GM23338 (cell line): Measurements from ENCODE around the gene TPT1. TPM values are rescaled to one million over a fixed set of nuclear protein-coding genes. Genes with fewer than 3 reads are reported as not detected.
"Not testable (repeated sequence)": the region's sequence is repeated elsewhere in the genome, so short reads cannot be mapped to it uniquely, and the experiment has no call there.

Experiments
- ATAC-seq: fragments of 200-7000 bp; cut with Tn5 transposase; 3 replicates; pipeline ENCODE4 v1.9.1; 2020
- DNase-seq: peaks from one replicate; pipeline ENCODE4 v3.0.0-alpha.2; 2015; ENCODE audit warnings: low spot score
- H2AFZ ChIP-seq: fragments of 200-600 bp; sonication (generic); 2 replicates; pipeline ENCODE4 v1.8.0; 2016; ENCODE audit warnings: antibody characterized with exemption, mild to moderate bottlenecking, moderate library complexity
- H3F3A ChIP-seq: fragments of 200-600 bp; sonication (generic); replicated peaks from 2 replicates; pipeline ENCODE4 v1.8.0; 2017; ENCODE audit warnings: antibody characterized with exemption, mixed run types, low read depth
- H3K27ac ChIP-seq: fragments of 200-600 bp; sonication (generic); 2 replicates; pipeline ENCODE4 v1.6.1; 2016; ENCODE audit warnings: low read depth
- H3K27me3 ChIP-seq: fragments of 200-600 bp; sonication (generic); 2 replicates; pipeline ENCODE4 v1.8.0; 2016; ENCODE audit warnings: mild to moderate bottlenecking, mixed run types, moderate library complexity; ENCODE audit not compliant: insufficient read depth
- H3K36me3 ChIP-seq: fragments of 200-600 bp; sonication (generic); 2 replicates; pipeline ENCODE4 v1.8.0; 2016; ENCODE audit warnings: mild to moderate bottlenecking; ENCODE audit not compliant: insufficient read depth
- H3K4me1 ChIP-seq: fragments of 200-600 bp; sonication (generic); 2 replicates; pipeline ENCODE4 v1.8.0; 2016; ENCODE audit warnings: mild to moderate bottlenecking, moderate library complexity; ENCODE audit not compliant: insufficient read depth
- H3K4me2 ChIP-seq: fragments of 200-600 bp; sonication (generic); 2 replicates; pipeline ENCODE4 v1.7.1; 2017; ENCODE audit warnings: mixed run types
- H3K4me3 ChIP-seq: fragments of 200-600 bp; sonication (generic); 2 replicates; pipeline ENCODE4 v1.6.1; 2016; ENCODE audit warnings: mixed run types
- H3K79me2 ChIP-seq: fragments of 200-600 bp; sonication (generic); replicated peaks from 2 replicates; pipeline ENCODE4 v1.8.0; 2017; ENCODE audit warnings: mild to moderate bottlenecking; ENCODE audit not compliant: insufficient read depth
- H3K9me2 ChIP-seq: fragments of 200-600 bp; sonication (generic); 2 replicates; pipeline ENCODE4 v1.8.0; 2017; ENCODE audit not compliant: insufficient read depth
- H4K20me1 ChIP-seq: fragments of 200-600 bp; sonication (generic); replicated peaks from 2 replicates; pipeline ENCODE4 v1.8.0; 2017; ENCODE audit warnings: mild to moderate bottlenecking; ENCODE audit not compliant: insufficient read depth
- H3K27ac Mint-ChIP-seq: 2 replicates; pipeline ENCODE4 v1.8.0; 2020; ENCODE audit warnings: inconsistent platforms, mild to moderate bottlenecking, moderate library complexity, mixed read lengths
- H3K27me3 Mint-ChIP-seq: 3 replicates; pipeline ENCODE4 v1.8.0; 2022; ENCODE audit warnings: low read depth, mild to moderate bottlenecking, moderate library complexity, mixed read lengths, inconsistent platforms; ENCODE audit not compliant: insufficient read depth, poor library complexity
- H3K36me3 Mint-ChIP-seq: 3 replicates; pipeline ENCODE4 v1.8.0; 2021; ENCODE audit warnings: low read depth, mild to moderate bottlenecking, inconsistent platforms, moderate library complexity, mixed read lengths
- H3K4me1 Mint-ChIP-seq: 3 replicates; pipeline ENCODE4 v1.8.0; 2020; ENCODE audit warnings: mild to moderate bottlenecking, inconsistent platforms, mixed read lengths
- H3K4me3 Mint-ChIP-seq: 3 replicates; pipeline ENCODE4 v1.8.0; 2021; ENCODE audit warnings: moderate library complexity, mild to moderate bottlenecking, inconsistent platforms, mixed read lengths
- H3K9me3 Mint-ChIP-seq: 3 replicates; pipeline ENCODE4 v1.8.0; 2020; ENCODE audit warnings: moderate library complexity, mild to moderate bottlenecking, inconsistent platforms, mixed read lengths
- CREB1 ChIP-seq: fragments of 250-450 bp; sonication (Bioruptor Pico); IDR thresholded peaks from 2 replicates; pipeline ENCODE4 v1.5.0; 2020; ENCODE audit warnings: low read depth, mild to moderate bottlenecking, moderate library complexity
- EZH2phosphoT487 ChIP-seq: fragments of 200-600 bp; sonication (generic); IDR thresholded peaks from one replicate; pipeline ENCODE4 v1.8.1; 2018; ENCODE audit warnings: antibody characterized with exemption; ENCODE audit not compliant: unreplicated experiment
- JUNB ChIP-seq: IDR thresholded peaks from one replicate; pipeline ENCODE4 v1.6.1; 2016; ENCODE audit warnings: antibody characterized with exemption; ENCODE audit not compliant: unreplicated experiment
- NANOG ChIP-seq: IDR thresholded peaks from 2 replicates; pipeline ENCODE4 v1.6.1; 2016; ENCODE audit warnings: antibody characterized with exemption, borderline replicate concordance
- POLR2AphosphoS5 ChIP-seq: IDR thresholded peaks from 2 replicates; pipeline ENCODE4 v1.6.1; 2016; ENCODE audit warnings: antibody characterized with exemption, low read depth
- STAT1 ChIP-seq: IDR thresholded peaks from one replicate; pipeline ENCODE4 v1.6.1; 2016; ENCODE audit warnings: antibody characterized with exemption; ENCODE audit not compliant: unreplicated experiment
- ZNF114 ChIP-seq: fragments of 250-450 bp; sonication (Bioruptor Pico); IDR thresholded peaks from 2 replicates; pipeline ENCODE4 v1.5.0; 2020; ENCODE audit warnings: mild to moderate bottlenecking, moderate library complexity
- ZNF331 ChIP-seq: fragments of 250-450 bp; sonication (Bioruptor Pico); IDR thresholded peaks from 2 replicates; pipeline ENCODE4 v1.5.0; 2020; ENCODE audit warnings: low read depth, mild to moderate bottlenecking, moderate library complexity
- ZNF462 ChIP-seq: fragments of 250-450 bp; sonication (Bioruptor Pico); IDR thresholded peaks from 2 replicates; pipeline ENCODE4 v1.5.0; 2020; ENCODE audit warnings: mild to moderate bottlenecking, moderate library complexity
- polyA plus RNA-seq: library from polyadenylated mRNA; unstranded; fragments of >200 nt; fragmentation: Nextera tagmentation; extraction: Ambion mirVana; gene quantifications from 2 replicates; pipeline ENCODE4 v1.2.1, GENCODE V29; 2016
- total RNA-seq: library from RNA; depleted of rRNA; stranded (reverse); fragments of >200 nt; shearing (Covaris generic); gene quantifications from 2 replicates; pipeline ENCODE4 v1.2.3, GENCODE V29; 2014

The TPT1 gene
- total and polyA plus RNA-seq, 2 experiments from 2014 or later = 1,385 to 2,519 TPM

GRCh38 chr13:45384474-45385174, 43.6 kb upstream of the TPT1 start:
- Mint-ChIP-seq H3K4me1 (no peaks in the 10 kb centered on the region), H3K4me3 (no peak overlapping the region), H3K27me3 (peaks cover 2% of the 10 kb centered on the region), H3K36me3 (peaks cover 5% of the 10 kb centered on the region; the same call in 2 of the 3 replicates), H3K9me3 (no peaks in the 10 kb centered on the region), H3K27ac (no peak overlapping the region)
- Histone ChIP-seq H3K27me3 (no peaks in the 10 kb centered on the region), H3K4me2 (no peak overlapping the region), H3K27ac (no peak overlapping the region), H3K36me3 (no peaks in the 10 kb centered on the region), H3K4me3 (no peak overlapping the region), H4K20me1 (no peaks in the 10 kb centered on the region), H2AFZ (no peak overlapping the region), H3F3A (no peaks in the 10 kb centered on the region), H3K4me1 (no peaks in the 10 kb centered on the region), H3K79me2 (no peaks in the 10 kb centered on the region), H3K9me2 (no peaks in the 10 kb centered on the region)
- TF ChIP-seq ZNF114 (no peak), POLR2AphosphoS5 (no peak), CREB1 (CRISPR knock-in tag) (no peak), ZNF331 (CRISPR knock-in tag) (no peak), NANOG (no peak), JUNB (no peak)
- ATAC-seq (no peak), DNase-seq (no peak)

- H2AFZ ChIP-seq, H4K20me1 ChIP-seq, H3K4me3 Mint-ChIP-seq, H3K4me3 ChIP-seq, H3K9me3 Mint-ChIP-seq, H3K4me2 ChIP-seq, H3K27ac ChIP-seq, H3K4me1 Mint-ChIP-seq, H3K36me3 Mint-ChIP-seq, H3F3A ChIP-seq, H3K79me2 ChIP-seq, H3K36me3 ChIP-seq, H3K27me3 ChIP-seq, H3K27ac Mint-ChIP-seq, DNase-seq, H3K9me2 ChIP-seq, H3K27me3 Mint-ChIP-seq, ATAC-seq, H3K4me1 ChIP-seq: not testable (repeated sequence)
These were observed 41.8 kb upstream of the TPT1 start for GRCh38 chr13:45382739-45383138.

- no peak for DNase-seq
- no peak overlapping the region for H2AFZ ChIP-seq
- H3K27me3 ChIP-seq = no peaks in the 10 kb centered on the region
- H3F3A ChIP-seq = no peaks in the 10 kb centered on the region
- no peak overlapping the region for H3K27ac ChIP-seq
- no peaks in the 10 kb centered on the region for H4K20me1 ChIP-seq
- H3K79me2 ChIP-seq = no peaks in the 10 kb centered on the region
- H3K9me3 Mint-ChIP-seq = no peaks in the 10 kb centered on the region
- no peak overlapping the region for H3K27ac Mint-ChIP-seq
- no peaks in the 10 kb centered on the region for H3K9me2 ChIP-seq
- H3K4me1 Mint-ChIP-seq = no peaks in the 10 kb centered on the region
- no peaks in the 10 kb centered on the region for H3K36me3 Mint-ChIP-seq
- H3K27me3 Mint-ChIP-seq = peaks cover 4% of the 10 kb centered on the region
- H3K36me3 ChIP-seq = no peaks in the 10 kb centered on the region
- no peak for ATAC-seq
- H3K4me1 ChIP-seq = no peaks in the 10 kb centered on the region
- no peak overlapping the region for H3K4me3 ChIP-seq
- no peak overlapping the region for H3K4me3 Mint-ChIP-seq
- no peak overlapping the region for H3K4me2 ChIP-seq
- TF ChIP-seq EZH2phosphoT487 (no peak), ZNF462 (no peak), STAT1 (no peak), ZNF331 (CRISPR knock-in tag) (no peak), POLR2AphosphoS5 (no peak), ZNF114 (no peak), NANOG (no peak), JUNB (no peak)
These were observed 40.2 kb upstream of the TPT1 start for GRCh38 chr13:45381196-45381595.
